Keratinocyte (primary cell): Measurements from ENCODE around the gene MIOX.

Experiments
- EZH2 ChIP-seq: IDR thresholded peaks from one replicate; pipeline ENCODE4 v1.6.1; 2012; ENCODE audit warnings: inconsistent platforms, mild to moderate bottlenecking, low read length, moderate library complexity
- TF ChIP-seq, protein P1 (sequence below), 3 experiments: IDR thresholded peaks in 1 of 3; conservative IDR thresholded peaks in 1 of 3; optimal IDR thresholded peaks in 1 of 3; 2 replicates in 2 of 3; 3 replicates in 1 of 3; pipeline versions ENCODE3 to v1.5.1; 2011; ENCODE audit warnings: low read length in 3 of 3, mild to moderate bottlenecking in 3 of 3, moderate library complexity in 2 of 3, control low read depth in 1 of 3, inconsistent platforms in 1 of 3; ENCODE audit not compliant: insufficient read depth in 2 of 3; ENCODE audit errors: extremely low read depth in 1 of 3

DNA sequence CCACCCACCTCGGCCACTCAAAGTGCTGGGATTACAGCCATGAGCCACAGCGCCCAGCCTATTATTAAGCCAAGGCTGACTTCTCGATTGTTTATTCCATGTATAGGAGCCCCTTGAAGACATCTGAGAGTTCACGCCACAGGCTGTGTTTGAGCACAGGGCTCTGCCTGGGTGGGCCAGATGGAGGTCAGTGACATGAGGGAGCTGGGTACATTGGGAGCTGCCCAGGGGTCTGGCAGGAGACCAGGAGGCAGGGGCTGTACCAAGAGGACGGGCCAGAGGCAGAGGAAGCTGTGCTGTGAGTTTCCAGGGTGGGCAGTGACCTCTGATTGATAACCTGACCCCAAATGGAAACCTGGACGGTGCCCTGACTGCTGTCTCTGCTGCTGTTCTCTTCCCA is 15.4 kb downstream of the MIOX start:
- TF ChIP-seq, protein P1, sequence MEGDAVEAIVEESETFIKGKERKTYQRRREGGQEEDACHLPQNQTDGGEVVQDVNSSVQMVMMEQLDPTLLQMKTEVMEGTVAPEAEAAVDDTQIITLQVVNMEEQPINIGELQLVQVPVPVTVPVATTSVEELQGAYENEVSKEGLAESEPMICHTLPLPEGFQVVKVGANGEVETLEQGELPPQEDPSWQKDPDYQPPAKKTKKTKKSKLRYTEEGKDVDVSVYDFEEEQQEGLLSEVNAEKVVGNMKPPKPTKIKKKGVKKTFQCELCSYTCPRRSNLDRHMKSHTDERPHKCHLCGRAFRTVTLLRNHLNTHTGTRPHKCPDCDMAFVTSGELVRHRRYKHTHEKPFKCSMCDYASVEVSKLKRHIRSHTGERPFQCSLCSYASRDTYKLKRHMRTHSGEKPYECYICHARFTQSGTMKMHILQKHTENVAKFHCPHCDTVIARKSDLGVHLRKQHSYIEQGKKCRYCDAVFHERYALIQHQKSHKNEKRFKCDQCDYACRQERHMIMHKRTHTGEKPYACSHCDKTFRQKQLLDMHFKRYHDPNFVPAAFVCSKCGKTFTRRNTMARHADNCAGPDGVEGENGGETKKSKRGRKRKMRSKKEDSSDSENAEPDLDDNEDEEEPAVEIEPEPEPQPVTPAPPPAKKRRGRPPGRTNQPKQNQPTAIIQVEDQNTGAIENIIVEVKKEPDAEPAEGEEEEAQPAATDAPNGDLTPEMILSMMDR (optimal IDR thresholded peaks at IDR 0.05 in 1 of 3, IDR thresholded peaks at IDR 0.05 in 1 of 3, conservative IDR thresholded peaks at IDR 0.05 in 1 of 3; ENCODE audit: extremely low read depth in 1 of 3, insufficient read depth in 2 of 3, low read length in 3 of 3), result no peak
- TF ChIP-seq EZH2, result no peak
